ENCODE measurements around the gene CFAP61.

CFAP61 gene

GRCh38 chr20:20295621-20296498 is 243.5 kb downstream of the CFAP61 start:
- Mint-ChIP-seq H3K4me1 (no peaks in the 10 kb centered on the region), H3K9me3 (peaks cover 3% of the 10 kb centered on the region), H3K27ac (no peak overlapping the region), H3K4me3 (no peak overlapping the region), H3K36me3 (no peaks in the 10 kb centered on the region)
- DNase-seq (ENCODE audit: low spot score in 2 of 2) (no peak), ATAC-seq (no peak)

- ATAC-seq (no peak), DNase-seq (ENCODE audit: low spot score in 2 of 2) (no peak)
- no peaks in the 10 kb centered on the region for H3K4me1 Mint-ChIP-seq
- no peaks in the 10 kb centered on the region for H3K36me3 Mint-ChIP-seq
- H3K9me3 Mint-ChIP-seq, result peaks cover 3% of the 10 kb centered on the region
- H3K4me3 Mint-ChIP-seq, result no peak overlapping the region
- no peak overlapping the region for H3K27ac Mint-ChIP-seq
These were observed 244.8 kb downstream of the CFAP61 start for GRCh38 chr20:20297181-20297580.

- ATAC-seq, result no peak
- Mint-ChIP-seq H3K4me3 (no peak overlapping the region), H3K36me3 (no peaks in the 10 kb centered on the region)
These were observed 245.4 kb downstream of the CFAP61 start for GRCh38 chr20:20297752-20298151.

GRCh38 chr20:20299904-20300303 is 247.6 kb downstream of the CFAP61 start:
- no peak overlapping the region for H3K4me3 Mint-ChIP-seq
- no peak for DNase-seq (ENCODE audit: low spot score in 2 of 2)
- no peaks in the 10 kb centered on the region for H3K4me1 Mint-ChIP-seq
- H3K9me3 Mint-ChIP-seq, result peaks cover 3% of the 10 kb centered on the region
- ATAC-seq, result no peak
- H3K36me3 Mint-ChIP-seq, result no peaks in the 10 kb centered on the region
- H3K27ac Mint-ChIP-seq, result no peak overlapping the region

More at GRCh38 chr20:20297752-20298151, 245.4 kb downstream of the CFAP61 start:
- H3K9me3 Mint-ChIP-seq, result peaks cover 3% of the 10 kb centered on the region
- H3K4me1 Mint-ChIP-seq, result no peaks in the 10 kb centered on the region
- no peak for DNase-seq (ENCODE audit: low spot score in 2 of 2)
- no peak overlapping the region for H3K27ac Mint-ChIP-seq

GRCh38 chr20:20303320-20303719 is 251.0 kb downstream of the CFAP61 start:
- Mint-ChIP-seq H3K36me3 (no peaks in the 10 kb centered on the region), H3K4me1 (no peaks in the 10 kb centered on the region), H3K4me3 (no peak overlapping the region), H3K9me3 (no peaks in the 10 kb centered on the region), H3K27ac (no peak overlapping the region)
- ATAC-seq (no peak), DNase-seq (ENCODE audit: low spot score in 2 of 2) (no peak)

GRCh38 chr20:20303742-20304141 is 251.4 kb downstream of the CFAP61 start:
- no peaks in the 10 kb centered on the region for H3K36me3 Mint-ChIP-seq
- H3K27ac Mint-ChIP-seq, result no peak overlapping the region
- DNase-seq (ENCODE audit: low spot score in 2 of 2) (no peak), ATAC-seq (no peak)
- H3K4me1 Mint-ChIP-seq, result no peaks in the 10 kb centered on the region
- no peak overlapping the region for H3K4me3 Mint-ChIP-seq
- H3K9me3 Mint-ChIP-seq, result no peaks in the 10 kb centered on the region

GRCh38 chr20:20304942-20305341 is 252.6 kb downstream of the CFAP61 start:
- no peaks in the 10 kb centered on the region for H3K4me1 Mint-ChIP-seq
- no peaks in the 10 kb centered on the region for H3K36me3 Mint-ChIP-seq
- ATAC-seq (no peak), DNase-seq (ENCODE audit: low spot score in 2 of 2) (no peak)
- H3K27ac Mint-ChIP-seq, result no peak overlapping the region
- no peaks in the 10 kb centered on the region for H3K9me3 Mint-ChIP-seq
- no peak overlapping the region for H3K4me3 Mint-ChIP-seq

GRCh38 chr20:20312562-20312961 is 260.2 kb downstream of the CFAP61 start:
- DNase-seq (ENCODE audit: low spot score in 2 of 2) (no peak), ATAC-seq (no peak)
- Mint-ChIP-seq H3K27ac (no peak overlapping the region), H3K4me1 (no peaks in the 10 kb centered on the region), H3K36me3 (no peaks in the 10 kb centered on the region), H3K4me3 (no peak overlapping the region), H3K9me3 (no peaks in the 10 kb centered on the region)

- no peak for ATAC-seq
- Mint-ChIP-seq H3K4me1 (no peaks in the 10 kb centered on the region), H3K27ac (no peak overlapping the region), H3K36me3 (no peaks in the 10 kb centered on the region), H3K4me3 (no peak overlapping the region), H3K9me3 (no peaks in the 10 kb centered on the region)
- no peak for DNase-seq (ENCODE audit: low spot score in 2 of 2)
These were observed 264.9 kb downstream of the CFAP61 start for GRCh38 chr20:20317195-20317594.

GRCh38 chr20:20317621-20318364 is 265.5 kb downstream of the CFAP61 start:
- Mint-ChIP-seq H3K4me3 (no peak overlapping the region), H3K4me1 (no peaks in the 10 kb centered on the region), H3K9me3 (no peaks in the 10 kb centered on the region), H3K27ac (no peak overlapping the region), H3K36me3 (no peaks in the 10 kb centered on the region)
- no peak for ATAC-seq
- DNase-seq (ENCODE audit: low spot score in 2 of 2), result no peak

GRCh38 chr20:20318365-20319161 is 266.2 kb downstream of the CFAP61 start:
- ATAC-seq, result no peak
- Mint-ChIP-seq H3K27ac (no peak overlapping the region), H3K4me3 (no peak overlapping the region), H3K4me1 (no peaks in the 10 kb centered on the region), H3K9me3 (no peaks in the 10 kb centered on the region), H3K36me3 (no peaks in the 10 kb centered on the region)
- DNase-seq (ENCODE audit: low spot score in 2 of 2), result no peak

GRCh38 chr20:20321134-20321533 is 268.8 kb downstream of the CFAP61 start:
- DNase-seq (ENCODE audit: low spot score in 2 of 2), result no peak
- H3K4me3 Mint-ChIP-seq, result no peak overlapping the region
- no peaks in the 10 kb centered on the region for H3K4me1 Mint-ChIP-seq
- H3K36me3 Mint-ChIP-seq, result no peaks in the 10 kb centered on the region
- no peak overlapping the region for H3K27ac Mint-ChIP-seq
- no peaks in the 10 kb centered on the region for H3K9me3 Mint-ChIP-seq
- no peak for ATAC-seq

GRCh38 chr20:20321917-20322316 is 269.6 kb downstream of the CFAP61 start:
- no peaks in the 10 kb centered on the region for H3K9me3 Mint-ChIP-seq
- ATAC-seq (peak; percentile 34), DNase-seq (ENCODE audit: low spot score in 2 of 2) (no peak)
- no peaks in the 10 kb centered on the region for H3K4me1 Mint-ChIP-seq
- H3K27ac Mint-ChIP-seq, result no peak overlapping the region
- no peak overlapping the region for H3K4me3 Mint-ChIP-seq
- H3K36me3 Mint-ChIP-seq, result no peaks in the 10 kb centered on the region

- Mint-ChIP-seq H3K4me1 (no peaks in the 10 kb centered on the region), H3K36me3 (no peaks in the 10 kb centered on the region), H3K4me3 (no peak overlapping the region), H3K27ac (no peak overlapping the region), H3K9me3 (no peaks in the 10 kb centered on the region)
- ATAC-seq, result no peak
- DNase-seq (ENCODE audit: low spot score in 2 of 2), result no peak
These were observed 270.6 kb downstream of the CFAP61 start for GRCh38 chr20:20322912-20323311.

GRCh38 chr20:20327746-20328145 is 275.4 kb downstream of the CFAP61 start:
- H3K9me3 Mint-ChIP-seq, result no peaks in the 10 kb centered on the region
- ATAC-seq, result no peak
- H3K27ac Mint-ChIP-seq, result no peak overlapping the region
- H3K36me3 Mint-ChIP-seq, result no peaks in the 10 kb centered on the region
- H3K4me1 Mint-ChIP-seq, result no peaks in the 10 kb centered on the region
- no peak overlapping the region for H3K4me3 Mint-ChIP-seq
- DNase-seq (ENCODE audit: low spot score in 2 of 2), result no peak
